GM23248 (cell line): ENCODE data around the gene IFI27. TPM values are rescaled to one million over a fixed set of nuclear protein-coding genes. Genes with fewer than 3 reads are reported as not detected.

Source experiments
- DNase-seq: peaks from one replicate; pipeline ENCODE4 v3.0.0-alpha.2; 2015
- H2AFZ ChIP-seq: fragments of 200-600 bp; sonication (generic); 2 replicates; pipeline ENCODE4 v1.6.1; 2016; ENCODE audit warnings: antibody characterized with exemption
- H3F3A ChIP-seq: fragments of 200-600 bp; sonication (generic); 2 replicates; pipeline ENCODE4 v1.6.1; 2016; ENCODE audit warnings: mild to moderate bottlenecking, antibody characterized with exemption, mixed run types; ENCODE audit not compliant: insufficient read depth
- H3K27ac ChIP-seq: fragments of 200-600 bp; sonication (generic); 2 replicates; pipeline ENCODE4 v1.5.1; 2016; ENCODE audit warnings: mild to moderate bottlenecking
- H3K27me3 ChIP-seq: fragments of 200-600 bp; sonication (generic); replicated peaks from 2 replicates; pipeline ENCODE4 v1.6.1; 2016; ENCODE audit warnings: mild to moderate bottlenecking; ENCODE audit not compliant: insufficient read depth
- H3K36me3 ChIP-seq: fragments of 200-600 bp; sonication (generic); 2 replicates; pipeline ENCODE4 v1.6.1; 2016; ENCODE audit warnings: low read depth, mild to moderate bottlenecking
- H3K4me1 ChIP-seq: fragments of 200-600 bp; sonication (generic); 2 replicates; pipeline ENCODE4 v1.6.1; 2016; ENCODE audit warnings: mild to moderate bottlenecking; ENCODE audit not compliant: insufficient read depth
- H3K4me2 ChIP-seq: fragments of 200-600 bp; sonication (generic); one replicate; pipeline ENCODE4 v1.6.1; 2016; ENCODE audit warnings: mild to moderate bottlenecking; ENCODE audit not compliant: unreplicated experiment
- H3K4me3 ChIP-seq: fragments of 200-600 bp; sonication (generic); 2 replicates; pipeline ENCODE4 v1.5.1; 2016; ENCODE audit warnings: mild to moderate bottlenecking
- H3K79me2 ChIP-seq: fragments of 200-600 bp; sonication (generic); 2 replicates; pipeline ENCODE4 v1.6.1; 2016; ENCODE audit warnings: mild to moderate bottlenecking; ENCODE audit not compliant: insufficient read depth
- H3K9ac ChIP-seq: fragments of 200-600 bp; sonication (generic); 2 replicates; pipeline ENCODE4 v1.6.1; 2016; ENCODE audit warnings: mild to moderate bottlenecking
- H3K9me2 ChIP-seq: fragments of 200-600 bp; sonication (generic); 2 replicates; pipeline ENCODE4 v1.6.1; 2016; ENCODE audit warnings: mixed run types, mild to moderate bottlenecking, moderate library complexity; ENCODE audit not compliant: insufficient read depth
- H3K9me3 ChIP-seq: fragments of 200-600 bp; sonication (generic); one replicate; pipeline ENCODE4 v1.6.1; 2017; ENCODE audit warnings: low read depth
- H4K20me1 ChIP-seq: fragments of 200-600 bp; sonication (generic); 2 replicates; pipeline ENCODE4 v1.6.0; 2016; ENCODE audit not compliant: insufficient read depth
- EZH2 ChIP-seq: fragments of 200-600 bp; sonication (generic); IDR thresholded peaks from 2 replicates; pipeline ENCODE4 v1.6.1; 2018; ENCODE audit warnings: antibody characterized with exemption, mild to moderate bottlenecking; ENCODE audit not compliant: insufficient read depth, poor library complexity, severe bottlenecking
- EZH2phosphoT487 ChIP-seq: fragments of 200-600 bp; sonication (generic); IDR thresholded peaks from 2 replicates; pipeline ENCODE4 v1.6.1; 2018; ENCODE audit warnings: antibody characterized with exemption, moderate library complexity, mild to moderate bottlenecking, low read depth; ENCODE audit not compliant: insufficient read depth
- WGBS, 2 experiments: methylation state at CpG; one replicate each; pipeline ENCODE4 v1.1.6; 2015 to 2017; ENCODE audit warnings: low lambda C conversion rate in 2 of 2, low coverage in 1 of 2; ENCODE audit errors: missing lambda C conversion rate in 2 of 2; 5-methylcytosine and 5-hydroxymethylcytosine counted together
- in situ Hi-C: fragments of 300-500 bp; cut with MboI; formaldehyde crosslinking; loops from 2 replicates; pipeline ENCODE4 v1.15.0; 2020
- polyA plus RNA-seq: library from polyadenylated mRNA; unstranded; fragments of >200 nt; fragmentation: Nextera tagmentation; extraction: Ambion mirVana; gene quantifications from 2 replicates; pipeline ENCODE4 v1.2.1, GENCODE V29; 2016
- total RNA-seq: library from RNA; depleted of rRNA; stranded (reverse); fragments of >200 nt; shearing (Covaris generic); gene quantifications from 2 replicates; pipeline ENCODE4 v1.2.3, GENCODE V29; 2014

Gene IFI27
- total and polyA plus RNA-seq, 2 experiments from 2014 or later, result not detected

GRCh38 chr14:94079891-94080620 lies 30.5 kb upstream of the IFI27 start:
- WGBS, 2 experiments, result 2 to 3% methylated on average over 15 of the region's 15 CpGs
- peak; percentile 40 for DNase-seq
- Histone ChIP-seq H3K9ac (peak overlapping the region; percentile 96), H4K20me1 (peaks cover 19% of the 10 kb centered on the region), H3F3A (no peaks in the 10 kb centered on the region), H3K36me3 (peaks cover 25% of the 10 kb centered on the region), H3K27ac (peak overlapping the region; percentile 86), H3K4me3 (peak overlapping the region; percentile 87), H3K4me2 (peak overlapping the region; percentile 92), H3K9me2 (no peaks in the 10 kb centered on the region), H2AFZ (peak overlapping the region; percentile 99), H3K79me2 (peaks cover 84% of the 10 kb centered on the region), H3K27me3 (no peaks in the 10 kb centered on the region), H3K4me1 (peaks cover 35% of the 10 kb centered on the region), H3K9me3 (no peaks in the 10 kb centered on the region)
- no peak for TF ChIP-seq EZH2phosphoT487
- no peak for TF ChIP-seq EZH2
- in situ Hi-C loops, result no loop called here

- peak within 1 kb of the TSS; percentile 87 for H3K4me3 ChIP-seq
- no peaks in the 10 kb centered on the region for H3K9me2 ChIP-seq
- TF ChIP-seq EZH2, result no peak
- no peak for TF ChIP-seq EZH2phosphoT487
- H3K4me2 ChIP-seq, result peak within 1 kb of the TSS; percentile 92
- H2AFZ ChIP-seq, result peak within 1 kb of the TSS; percentile 99
- H3K27ac ChIP-seq, result peak within 1 kb of the TSS; percentile 86
- H3K79me2 ChIP-seq, result peaks cover 77% of the 10 kb centered on the region
- H3K4me1 ChIP-seq, result peaks cover 35% of the 10 kb centered on the region
- no peaks in the 10 kb centered on the region for H3K27me3 ChIP-seq
- peaks cover 15% of the 10 kb centered on the region for H4K20me1 ChIP-seq
- DNase-seq, result peak; percentile 99
- H3F3A ChIP-seq, result no peaks in the 10 kb centered on the region
- no peaks in the 10 kb centered on the region for H3K9me3 ChIP-seq
- in situ Hi-C loops, result no loop called here
- 1% methylated on average over 68 to 77 of the region's 77 CpGs for WGBS, 2 experiments
- peaks cover 20% of the 10 kb centered on the region; the same call in 1 of the 2 replicates for H3K36me3 ChIP-seq
- H3K9ac ChIP-seq, result peak within 1 kb of the TSS; percentile 96
These were observed 29.7 kb upstream of the IFI27 start, which contains the start of the genes DDX24 and IFI27L1 for GRCh38 chr14:94080621-94081385. Gene DDX24 (minus strand): TSS chr14:94081202. CDS start chr14:94079742, 1,460 bp downstream. Gene IFI27L1 (plus strand): TSS chr14:94081310. CDS start chr14:94096938, 15,628 bp downstream.

- H3K27ac ChIP-seq, result peak overlapping the region; percentile 86
- DNase-seq, result peak; percentile 53
- in situ Hi-C loops, result no loop called here
These were observed 29.1 kb upstream of the IFI27 start for GRCh38 chr14:94081386-94081820.

GRCh38 chr14:94087891-94088290 lies 22.6 kb upstream of the IFI27 start:
- H3K27ac ChIP-seq, result no peak overlapping the region
- no peak overlapping the region for H3K4me3 ChIP-seq
- H3F3A ChIP-seq, result peaks cover 15% of the 10 kb centered on the region
- TF ChIP-seq EZH2phosphoT487 (no peak), EZH2 (no peak)
- no peak overlapping the region for H2AFZ ChIP-seq
- WGBS, 2 experiments, result 76 to 80% methylated on average over 4 of the region's 4 CpGs
- in situ Hi-C loops, result no loop called here
- peaks cover 17% of the 10 kb centered on the region for H3K4me1 ChIP-seq
- H3K9me3 ChIP-seq, result no peaks in the 10 kb centered on the region
- no peak overlapping the region for H3K9ac ChIP-seq
- peaks cover 10% of the 10 kb centered on the region for H3K79me2 ChIP-seq
- no peak overlapping the region for H3K4me2 ChIP-seq
- no peaks in the 10 kb centered on the region for H4K20me1 ChIP-seq
- no peaks in the 10 kb centered on the region for H3K9me2 ChIP-seq
- no peak for DNase-seq
- no peaks in the 10 kb centered on the region for H3K27me3 ChIP-seq
- H3K36me3 ChIP-seq, result no peaks in the 10 kb centered on the region

More at GRCh38 chr14:94081386-94081820, 29.1 kb upstream of the IFI27 start:
- H3K36me3 ChIP-seq, result peaks cover 16% of the 10 kb centered on the region; the same call in 1 of the 2 replicates
- H3F3A ChIP-seq, result no peaks in the 10 kb centered on the region
- H4K20me1 ChIP-seq, result peaks cover 15% of the 10 kb centered on the region
- no peaks in the 10 kb centered on the region for H3K27me3 ChIP-seq
- H2AFZ ChIP-seq, result peak overlapping the region; percentile 99
- peak overlapping the region; percentile 96 for H3K9ac ChIP-seq
- H3K9me3 ChIP-seq, result no peaks in the 10 kb centered on the region
- H3K4me3 ChIP-seq, result peak overlapping the region; percentile 87
- TF ChIP-seq EZH2 (no peak), EZH2phosphoT487 (no peak)
- peaks cover 35% of the 10 kb centered on the region for H3K4me1 ChIP-seq
- 2 to 3% methylated on average over 18 to 19 of the region's 19 CpGs for WGBS, 2 experiments
- H3K4me2 ChIP-seq, result peak overlapping the region; percentile 92
- H3K9me2 ChIP-seq, result no peaks in the 10 kb centered on the region
- H3K79me2 ChIP-seq, result peaks cover 71% of the 10 kb centered on the region
